ENCODE data around the gene OTUD5.

- TF ChIP-seq CTCF (conservative IDR thresholded peaks at IDR 0.05 in 1 of 2, IDR thresholded peaks at IDR 0.05 in 1 of 2; ENCODE audit: low read depth in 1 of 2, low read length in 2 of 2), result no peak
- no peak for TF ChIP-seq EZH2 (IDR thresholded peaks at IDR 0.05; ENCODE audit: low read length, missing control alignments)
These were observed 20.8 kb upstream of the OTUD5 start for GRCh38 chrX:48978226-48978625.
